Measurements from ENCODE around the gene IFFO2. TPM values are rescaled to one million over a fixed set of nuclear protein-coding genes. Genes with fewer than 3 reads are reported as not detected.

IFFO2 gene
- total RNA-seq, 3 donors from 2014 or later (not counting 1 experiment from before 2014, with no cell fraction given) = 52.4 to 105 (median 66.5) TPM

DNA sequence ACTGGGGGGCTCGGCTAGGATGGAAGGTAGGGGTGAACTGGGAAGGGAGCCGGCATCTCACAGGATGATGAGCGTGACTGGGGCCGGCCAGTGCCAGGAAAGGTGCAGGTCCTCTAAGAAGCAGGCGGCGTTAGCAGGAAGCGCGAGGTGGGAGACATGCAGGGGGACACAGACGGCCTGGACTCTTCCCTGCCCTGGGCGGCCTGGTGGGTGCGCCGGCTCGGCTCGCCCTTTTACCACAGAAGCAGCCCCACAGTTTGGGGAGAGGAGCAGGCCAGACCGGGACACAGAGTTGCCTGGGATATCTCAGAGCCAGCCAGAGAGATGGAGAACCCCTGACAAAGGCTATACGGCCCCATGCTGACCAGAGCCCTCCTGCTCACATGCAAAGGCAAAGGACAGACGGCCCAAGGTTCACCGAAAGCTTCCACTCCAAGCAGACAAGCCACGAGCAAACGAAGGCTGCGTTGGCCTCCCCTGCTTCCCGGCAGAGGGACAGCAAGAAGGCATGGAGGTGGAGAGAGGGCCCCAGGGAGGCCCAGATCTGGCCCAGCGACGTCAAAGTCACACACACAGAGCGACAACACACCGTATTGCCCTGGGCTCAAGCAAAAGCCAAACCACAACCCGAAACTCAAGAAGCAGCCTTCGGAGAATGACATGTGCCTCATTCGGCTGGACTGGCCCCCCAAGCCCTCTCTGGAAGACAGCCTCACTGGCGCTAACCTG, 39.2 kb downstream of the IFFO2 start:
- no peak overlapping the region for H3K27ac ChIP-seq (ENCODE audit: low read length)
- 95% methylated on average over 30 of the region's 30 CpGs for WGBS (ENCODE audit: insufficient coverage)
- H3K9me3 ChIP-seq (ENCODE audit: control insufficient read depth, insufficient read depth, low read length) = no peaks in the 10 kb centered on the region
- ATAC-seq (no peak), DNase-seq (no peak)
- Mint-ChIP-seq H3K9me3 (no peaks in the 10 kb centered on the region), H3K4me3 (no peak overlapping the region), H3K27ac (peak overlapping the region; percentile 20 to 38), H3K36me3 (no peaks in the 10 kb centered on the region), H3K4me1 (peaks cover 11 to 24% of the 10 kb centered on the region in 2 donors), H3K27me3 (ENCODE audit: low read depth in 2 of 2) (no peaks in the 10 kb centered on the region)
- TF ChIP-seq, protein P1, sequence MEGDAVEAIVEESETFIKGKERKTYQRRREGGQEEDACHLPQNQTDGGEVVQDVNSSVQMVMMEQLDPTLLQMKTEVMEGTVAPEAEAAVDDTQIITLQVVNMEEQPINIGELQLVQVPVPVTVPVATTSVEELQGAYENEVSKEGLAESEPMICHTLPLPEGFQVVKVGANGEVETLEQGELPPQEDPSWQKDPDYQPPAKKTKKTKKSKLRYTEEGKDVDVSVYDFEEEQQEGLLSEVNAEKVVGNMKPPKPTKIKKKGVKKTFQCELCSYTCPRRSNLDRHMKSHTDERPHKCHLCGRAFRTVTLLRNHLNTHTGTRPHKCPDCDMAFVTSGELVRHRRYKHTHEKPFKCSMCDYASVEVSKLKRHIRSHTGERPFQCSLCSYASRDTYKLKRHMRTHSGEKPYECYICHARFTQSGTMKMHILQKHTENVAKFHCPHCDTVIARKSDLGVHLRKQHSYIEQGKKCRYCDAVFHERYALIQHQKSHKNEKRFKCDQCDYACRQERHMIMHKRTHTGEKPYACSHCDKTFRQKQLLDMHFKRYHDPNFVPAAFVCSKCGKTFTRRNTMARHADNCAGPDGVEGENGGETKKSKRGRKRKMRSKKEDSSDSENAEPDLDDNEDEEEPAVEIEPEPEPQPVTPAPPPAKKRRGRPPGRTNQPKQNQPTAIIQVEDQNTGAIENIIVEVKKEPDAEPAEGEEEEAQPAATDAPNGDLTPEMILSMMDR (IDR thresholded peaks at IDR 0.05) = no peak
- intact Hi-C loops (cut with micrococcal nuclease) = no loop called here
- H3K4me1 ChIP-seq (ENCODE audit: control insufficient read depth, insufficient read depth, low read length) = peaks cover 15% of the 10 kb centered on the region
- no peaks in the 10 kb centered on the region for H3K27me3 ChIP-seq (ENCODE audit: control insufficient read depth, insufficient read depth, low read length)
- H3K4me3 ChIP-seq (ENCODE audit: low read length) = no peak overlapping the region
- H3K36me3 ChIP-seq (ENCODE audit: control insufficient read depth, insufficient read depth, low read length) = peaks cover 52% of the 10 kb centered on the region

DNA sequence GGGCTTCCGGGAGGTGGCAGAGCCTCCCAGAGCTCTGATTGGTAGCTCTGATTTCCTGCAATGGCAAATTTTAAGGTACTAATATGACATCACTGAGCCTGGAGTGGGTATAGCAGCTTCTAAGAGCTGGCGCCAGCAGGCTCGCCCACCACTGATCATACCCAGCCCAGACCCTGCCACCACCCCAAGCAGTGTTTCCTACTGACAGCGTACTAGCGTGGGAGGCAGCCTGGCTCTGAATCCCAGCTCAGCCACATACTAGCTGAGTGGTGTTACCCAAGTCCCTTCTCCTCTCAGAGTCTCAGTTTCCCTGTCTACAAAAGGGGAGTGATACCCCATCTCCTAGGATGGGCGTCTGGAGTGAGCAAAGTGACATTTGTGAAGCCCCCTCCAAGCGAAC, 41.1 kb downstream of the IFFO2 start:
- ATAC-seq = no peak
- Mint-ChIP-seq H3K36me3 (no peaks in the 10 kb centered on the region), H3K27ac (peak overlapping the region in 1 of 2 donors; percentile 24)

GRCh38 chr1:18913065-18913835, 43.2 kb downstream of the IFFO2 start:
- no peaks in the 10 kb centered on the region for H3K9me3 ChIP-seq (ENCODE audit: control insufficient read depth, insufficient read depth, low read length)
- intact Hi-C loops (cut with micrococcal nuclease) = no loop called here
- TF ChIP-seq, protein P1 (IDR thresholded peaks at IDR 0.05) = peak; percentile 83
- Mint-ChIP-seq H3K36me3 (no peaks in the 10 kb centered on the region), H3K9me3 (no peaks in the 10 kb centered on the region), H3K4me1 (peaks cover 11 to 24% of the 10 kb centered on the region in 2 donors), H3K27me3 (ENCODE audit: low read depth in 2 of 2) (no peaks in the 10 kb centered on the region), H3K27ac (peak overlapping the region; percentile 46 to 68), H3K4me3 (no peak overlapping the region)
- no peak overlapping the region for H3K4me3 ChIP-seq (ENCODE audit: low read length)
- H3K27me3 ChIP-seq (ENCODE audit: control insufficient read depth, insufficient read depth, low read length) = no peaks in the 10 kb centered on the region
- ATAC-seq = peak; percentile 67 to 73 (median 72)
- peak; percentile 67 to 81 for DNase-seq
- H3K27ac ChIP-seq (ENCODE audit: low read length) = no peak overlapping the region
- WGBS (ENCODE audit: insufficient coverage) = 59% methylated on average over 16 of the region's 22 CpGs
- H3K36me3 ChIP-seq (ENCODE audit: control insufficient read depth, insufficient read depth, low read length) = peaks cover 65% of the 10 kb centered on the region
- peaks cover 15% of the 10 kb centered on the region for H3K4me1 ChIP-seq (ENCODE audit: control insufficient read depth, insufficient read depth, low read length)

More for the DNA sequence above, 41.1 kb downstream of the IFFO2 start:
- Histone ChIP-seq H3K27ac (ENCODE audit: low read length) (no peak overlapping the region), H3K36me3 (ENCODE audit: control insufficient read depth, insufficient read depth, low read length) (peaks cover 64% of the 10 kb centered on the region), H3K27me3 (ENCODE audit: control insufficient read depth, insufficient read depth, low read length) (no peaks in the 10 kb centered on the region), H3K4me3 (ENCODE audit: low read length) (no peak overlapping the region), H3K4me1 (ENCODE audit: control insufficient read depth, insufficient read depth, low read length) (peaks cover 10% of the 10 kb centered on the region), H3K9me3 (ENCODE audit: control insufficient read depth, insufficient read depth, low read length) (no peaks in the 10 kb centered on the region)
- intact Hi-C loops (cut with micrococcal nuclease) = no loop called here
- Mint-ChIP-seq H3K9me3 (no peaks in the 10 kb centered on the region), H3K4me3 (no peak overlapping the region), H3K4me1 (peaks cover 11 to 22% of the 10 kb centered on the region in 2 donors), H3K27me3 (ENCODE audit: low read depth in 2 of 2) (no peaks in the 10 kb centered on the region)
- TF ChIP-seq, protein P1 (IDR thresholded peaks at IDR 0.05) = no peak
- 94% methylated on average over 7 of the region's 7 CpGs for WGBS (ENCODE audit: insufficient coverage)
- DNase-seq = no peak

Data from natural killer cell (primary cell).